Osteoblast (primary cell): ENCODE data around the gene TMTC1. TPM values are rescaled to one million over a fixed set of nuclear protein-coding genes. Genes with fewer than 3 reads are reported as not detected.

ENCODE experiments used
- DNase-seq: peaks from one replicate; pipeline ENCODE4 v3.0.0; 2011; ENCODE audit warnings: low spot score, mixed read lengths; ENCODE audit not compliant: insufficient read length; ENCODE audit errors: missing footprints
- H2AFZ ChIP-seq: 2 replicates; pipeline ENCODE4 v1.6.0; 2011; ENCODE audit warnings: mild to moderate bottlenecking, low read length
- H3K27ac ChIP-seq: 2 replicates; pipeline ENCODE4 v1.5.1; 2011; ENCODE audit warnings: mild to moderate bottlenecking, low read depth, low read length, moderate library complexity
- H3K27me3 ChIP-seq: 2 replicates; pipeline ENCODE4 v1.6.0; 2012; ENCODE audit warnings: mild to moderate bottlenecking, control low read depth, inconsistent platforms, low read length, moderate library complexity; ENCODE audit not compliant: insufficient read depth
- H3K36me3 ChIP-seq: 2 replicates; pipeline ENCODE4 v1.5.1; 2011; ENCODE audit warnings: mild to moderate bottlenecking, low read length, control low read depth, moderate library complexity; ENCODE audit not compliant: insufficient read depth
- H3K4me1 ChIP-seq: 2 replicates; pipeline ENCODE4 v1.5.1; 2011; ENCODE audit warnings: mild to moderate bottlenecking, low read length, control low read depth, moderate library complexity; ENCODE audit not compliant: insufficient read depth
- H3K4me2 ChIP-seq: 2 replicates; pipeline ENCODE4 v1.6.0; 2011; ENCODE audit warnings: mild to moderate bottlenecking, low read length; ENCODE audit not compliant: insufficient read depth
- H3K4me3 ChIP-seq: fragments of 200-600 bp; sonication (generic); 3 replicates; pipeline ENCODE4 v1.5.1; 2012; ENCODE audit warnings: mild to moderate bottlenecking, low read length, inconsistent platforms; ENCODE audit not compliant: insufficient read depth
- H3K79me2 ChIP-seq: 2 replicates; pipeline ENCODE4 v1.6.0; 2012; ENCODE audit warnings: mild to moderate bottlenecking, low read length, control low read depth, inconsistent platforms; ENCODE audit not compliant: insufficient read depth
- H3K9me3 ChIP-seq: 2 replicates; pipeline ENCODE4 v1.5.1; 2011; ENCODE audit warnings: low read depth, low read length, control low read depth
- H4K20me1 ChIP-seq: 2 replicates; pipeline ENCODE4 v1.6.0; 2012; ENCODE audit warnings: mild to moderate bottlenecking, low read length, control low read depth; ENCODE audit not compliant: insufficient read depth
- total RNA-seq: library from RNA; depleted of rRNA; stranded (reverse); fragments of >200 nt; gene quantifications from 2 replicates; pipeline ENCODE4 v1.2.3, GENCODE V29; 2012
- TF ChIP-seq, protein P1 (sequence below): IDR thresholded peaks from 2 replicates; pipeline ENCODE4 v1.5.1; 2011; ENCODE audit warnings: mild to moderate bottlenecking, low read depth, low read length, moderate library complexity; ENCODE audit errors: extremely low read depth

TMTC1 gene
- total RNA-seq, 1 donor: 50.3 TPM

GRCh38 chr12:29655861-29656260 lies 127.9 kb downstream of the TMTC1 start:
- DNase-seq: no peak
- no peak overlapping the region for H2AFZ ChIP-seq
- H4K20me1 ChIP-seq: no peaks in the 10 kb centered on the region
- no peak overlapping the region for H3K4me2 ChIP-seq
- TF ChIP-seq, protein P1, sequence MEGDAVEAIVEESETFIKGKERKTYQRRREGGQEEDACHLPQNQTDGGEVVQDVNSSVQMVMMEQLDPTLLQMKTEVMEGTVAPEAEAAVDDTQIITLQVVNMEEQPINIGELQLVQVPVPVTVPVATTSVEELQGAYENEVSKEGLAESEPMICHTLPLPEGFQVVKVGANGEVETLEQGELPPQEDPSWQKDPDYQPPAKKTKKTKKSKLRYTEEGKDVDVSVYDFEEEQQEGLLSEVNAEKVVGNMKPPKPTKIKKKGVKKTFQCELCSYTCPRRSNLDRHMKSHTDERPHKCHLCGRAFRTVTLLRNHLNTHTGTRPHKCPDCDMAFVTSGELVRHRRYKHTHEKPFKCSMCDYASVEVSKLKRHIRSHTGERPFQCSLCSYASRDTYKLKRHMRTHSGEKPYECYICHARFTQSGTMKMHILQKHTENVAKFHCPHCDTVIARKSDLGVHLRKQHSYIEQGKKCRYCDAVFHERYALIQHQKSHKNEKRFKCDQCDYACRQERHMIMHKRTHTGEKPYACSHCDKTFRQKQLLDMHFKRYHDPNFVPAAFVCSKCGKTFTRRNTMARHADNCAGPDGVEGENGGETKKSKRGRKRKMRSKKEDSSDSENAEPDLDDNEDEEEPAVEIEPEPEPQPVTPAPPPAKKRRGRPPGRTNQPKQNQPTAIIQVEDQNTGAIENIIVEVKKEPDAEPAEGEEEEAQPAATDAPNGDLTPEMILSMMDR: no peak
- H3K36me3 ChIP-seq: no peaks in the 10 kb centered on the region
- no peaks in the 10 kb centered on the region for H3K27me3 ChIP-seq
- no peak overlapping the region for H3K4me3 ChIP-seq
- no peaks in the 10 kb centered on the region for H3K4me1 ChIP-seq
- H3K9me3 ChIP-seq: no peaks in the 10 kb centered on the region
- H3K79me2 ChIP-seq: no peaks in the 10 kb centered on the region
- no peak overlapping the region for H3K27ac ChIP-seq

DNA sequence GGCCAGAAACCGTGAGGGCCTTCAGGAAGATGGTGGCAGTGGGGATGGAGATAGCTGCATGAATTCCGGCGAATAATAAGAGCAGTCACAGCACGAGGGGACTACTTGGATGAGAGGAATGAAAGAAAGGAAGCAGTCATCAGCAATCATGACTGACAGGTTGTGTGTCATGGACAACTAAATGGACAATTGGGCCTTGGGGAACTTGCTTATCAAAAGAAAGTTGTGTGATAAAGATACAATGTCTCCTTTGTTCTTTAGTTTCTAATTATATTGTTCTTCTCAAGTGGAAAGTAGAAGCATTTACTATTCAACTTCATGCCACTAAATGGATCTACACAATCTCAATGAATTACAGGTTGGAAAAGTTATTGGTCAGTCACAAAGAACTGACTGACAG lies 130.5 kb downstream of the TMTC1 start:
- no peaks in the 10 kb centered on the region for H3K4me1 ChIP-seq
- H3K36me3 ChIP-seq: no peaks in the 10 kb centered on the region

DNA sequence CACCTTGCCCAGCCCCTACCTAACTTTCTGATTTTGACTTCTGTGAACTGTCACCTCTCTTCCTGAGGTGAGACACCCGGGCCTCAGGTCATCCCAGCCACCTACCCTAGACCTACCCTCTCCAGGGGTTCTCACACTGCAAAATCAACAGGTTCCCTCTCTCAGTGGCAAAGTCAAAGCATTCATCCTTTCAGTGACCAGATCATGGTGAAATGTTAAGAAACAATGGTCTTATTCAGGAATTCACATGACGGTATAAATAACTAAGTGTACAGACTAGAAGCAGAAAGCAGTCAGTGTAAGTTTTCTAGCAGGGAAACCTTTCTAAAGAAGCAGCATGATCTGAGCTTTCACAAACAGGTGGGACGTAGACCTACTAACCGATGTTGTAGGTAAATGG lies 133.4 kb downstream of the TMTC1 start:
- H3K36me3 ChIP-seq: no peaks in the 10 kb centered on the region
- H3K4me3 ChIP-seq: no peak overlapping the region
- H3K79me2 ChIP-seq: no peaks in the 10 kb centered on the region
- H3K4me1 ChIP-seq: no peaks in the 10 kb centered on the region
- no peaks in the 10 kb centered on the region for H3K27me3 ChIP-seq
- H2AFZ ChIP-seq: no peak overlapping the region
- no peaks in the 10 kb centered on the region for H4K20me1 ChIP-seq
- no peak overlapping the region for H3K4me2 ChIP-seq
- no peak for DNase-seq
- H3K9me3 ChIP-seq: no peaks in the 10 kb centered on the region
- no peak overlapping the region for H3K27ac ChIP-seq
- TF ChIP-seq, protein P1: no peak

More for the DNA sequence above, 130.5 kb downstream of the TMTC1 start:
- H3K4me3 ChIP-seq: no peak overlapping the region
- no peaks in the 10 kb centered on the region for H3K27me3 ChIP-seq
- no peaks in the 10 kb centered on the region for H3K79me2 ChIP-seq
- H3K27ac ChIP-seq: no peak overlapping the region
- no peak for DNase-seq
- TF ChIP-seq, protein P1: no peak
- no peaks in the 10 kb centered on the region for H3K9me3 ChIP-seq
- no peak overlapping the region for H3K4me2 ChIP-seq
- no peaks in the 10 kb centered on the region for H4K20me1 ChIP-seq
- no peak overlapping the region for H2AFZ ChIP-seq

DNA sequence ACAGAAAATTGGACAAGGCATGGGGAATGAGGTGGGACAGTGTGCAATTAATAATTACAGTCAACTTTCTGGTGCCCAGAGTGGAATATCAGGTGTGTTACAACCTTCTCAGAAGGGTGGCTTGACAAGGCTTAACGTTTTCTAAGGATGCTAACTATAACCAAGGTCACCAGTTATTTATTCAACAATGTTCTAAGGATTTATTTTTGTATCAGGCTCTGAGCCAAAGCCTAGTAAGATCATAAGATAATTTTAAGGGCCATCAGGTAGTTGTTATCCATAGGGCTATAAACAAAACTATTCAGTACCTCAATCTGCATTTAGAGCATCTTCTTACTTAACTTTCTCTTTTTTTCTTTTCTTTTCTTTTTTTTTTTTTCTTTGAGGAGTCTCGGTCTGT lies 134.0 kb downstream of the TMTC1 start:
- H3K27ac ChIP-seq: no peak overlapping the region
- H3K9me3 ChIP-seq: no peaks in the 10 kb centered on the region
- no peaks in the 10 kb centered on the region for H3K36me3 ChIP-seq
- no peak overlapping the region for H3K4me3 ChIP-seq
- H4K20me1 ChIP-seq: no peaks in the 10 kb centered on the region
- no peaks in the 10 kb centered on the region for H3K4me1 ChIP-seq
- no peaks in the 10 kb centered on the region for H3K27me3 ChIP-seq
- no peak for DNase-seq
- no peak overlapping the region for H2AFZ ChIP-seq
- TF ChIP-seq, protein P1: no peak
- H3K4me2 ChIP-seq: no peak overlapping the region
- no peaks in the 10 kb centered on the region for H3K79me2 ChIP-seq
